ENCODE measurements around the gene CNOT6. TPM values are rescaled to one million over a fixed set of nuclear protein-coding genes. Genes with fewer than 3 reads are reported as not detected.

The CNOT6 gene
- total RNA-seq (2021; ENCODE audit: unreplicated experiment) (59.1 TPM), Bru-seq, nascent RNA (percentile 91 among the genes with signal in this experiment), BruChase-seq, experiment 1, labeled RNA remaining after a 6-hour chase (percentile 94 among the genes with signal in this experiment), BruChase-seq, experiment 2, labeled RNA remaining after a 2-hour chase (percentile 90 among the genes with signal in this experiment)
- polyA plus RNA-seq (2012), result 12.2 and 15.2 TPM in 2 replicates
- long read RNA-seq, full-length matches to known transcripts, result 46 of 109 reads
- long read RNA-seq, partial matches to known transcripts, result 7 of 109 reads
- long read RNA-seq, other reads (novel, unspliced or antisense), result 56 of 109 reads

DNA sequence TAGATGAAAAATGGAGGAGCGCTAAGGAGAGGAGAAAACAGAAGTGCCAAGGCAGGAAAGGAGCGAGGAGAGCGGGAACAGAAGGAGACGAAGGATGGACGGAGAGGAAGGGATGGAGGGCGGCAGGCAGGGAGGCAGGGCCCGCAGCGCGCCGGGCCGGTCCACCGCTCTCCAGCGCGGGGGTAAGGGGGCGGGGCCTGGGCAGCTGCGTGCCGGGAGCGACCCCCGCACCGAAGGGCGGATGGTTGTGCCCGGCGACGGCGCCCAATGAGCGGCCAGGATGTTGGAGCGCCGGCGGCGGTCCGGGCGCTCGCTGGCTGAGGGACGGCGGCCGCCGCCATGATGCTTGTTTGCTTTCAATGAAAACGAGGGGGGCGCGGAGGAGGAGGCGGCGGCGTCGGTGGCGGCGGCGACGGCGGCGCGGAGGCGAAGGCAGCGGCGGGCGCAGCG is at the start of gene CNOT6:
CNOT6 (plus strand) TSS at position 320 of the 450 bp plus-strand sequence. CDS start 34,898 bp downstream, outside the sequence.
- intact Hi-C loops (cut with micrococcal nuclease), result loop anchor here (2.0 kb wide), 1 partner anchor 113 kb away; no protein-coding TSS in a partner anchor
- POLR2A ChIA-PET, result interaction anchor here (0.9 kb wide), 1 partner anchor 870 kb away, joined by 3 read pairs; the partner anchor contains the start of gene HNRNPH1
- BruUV-seq (replicated peaks), result no TSS peak
- H3K36me3 ChIP-seq (ENCODE audit: control insufficient read depth in 1 of 2, insufficient read depth in 2 of 2, low read length in 2 of 2), result 0 out of 4 replicates have a peak, but pooled peaks cover 0 to 3% of the 10 kb centered on the region in 2 experiments
- ATAC-seq, result peak; percentile 87
- DNase-seq (ENCODE audit: low read depth, low spot score), result peak; percentile 85
- H4K20me1 ChIP-seq (ENCODE audit: insufficient read depth), result peaks cover 1% of the 10 kb centered on the region; the same call in 1 of the 2 replicates
- peak within 1 kb of the TSS; percentile 93 for H3K9ac ChIP-seq (ENCODE audit: low read length)
- H3K4me3 ChIP-seq (replicated peaks in 1 of 2; ENCODE audit: low read depth in 1 of 2, low read length in 2 of 2), result peak within 1 kb of the TSS; percentile 76 to 79
- no peaks in the 10 kb centered on the region for H3K27me3 ChIP-seq (ENCODE audit: insufficient read depth, low read length)
- peak within 1 kb of the TSS; percentile 93 for H3K27ac ChIP-seq (ENCODE audit: low read depth, low read length)
- peak within 1 kb of the TSS; percentile 73 for H3K4me2 ChIP-seq (ENCODE audit: low read length)
- CTCF ChIA-PET, result interaction anchor here (1.5 kb wide), 2 partner anchors 111 to 178 kb away, joined by 3 to 4 read pairs; no protein-coding TSS in a partner anchor
- peaks cover 23 to 45% of the 10 kb centered on the region in 2 experiments for H3K4me1 ChIP-seq (ENCODE audit: control insufficient read depth in 1 of 2, insufficient read depth in 2 of 2, low read length in 2 of 2)
- peaks cover 48% of the 10 kb centered on the region for H3K79me2 ChIP-seq (ENCODE audit: insufficient read depth, low read length)
- peak; percentile 91 for TF ChIP-seq JUND (IDR thresholded peaks at IDR 0.05)
- TF ChIP-seq ELF1 (IDR thresholded peaks at IDR 0.05; ENCODE audit: borderline replicate concordance, low read depth), result no peak
- TF ChIP-seq, protein P1, sequence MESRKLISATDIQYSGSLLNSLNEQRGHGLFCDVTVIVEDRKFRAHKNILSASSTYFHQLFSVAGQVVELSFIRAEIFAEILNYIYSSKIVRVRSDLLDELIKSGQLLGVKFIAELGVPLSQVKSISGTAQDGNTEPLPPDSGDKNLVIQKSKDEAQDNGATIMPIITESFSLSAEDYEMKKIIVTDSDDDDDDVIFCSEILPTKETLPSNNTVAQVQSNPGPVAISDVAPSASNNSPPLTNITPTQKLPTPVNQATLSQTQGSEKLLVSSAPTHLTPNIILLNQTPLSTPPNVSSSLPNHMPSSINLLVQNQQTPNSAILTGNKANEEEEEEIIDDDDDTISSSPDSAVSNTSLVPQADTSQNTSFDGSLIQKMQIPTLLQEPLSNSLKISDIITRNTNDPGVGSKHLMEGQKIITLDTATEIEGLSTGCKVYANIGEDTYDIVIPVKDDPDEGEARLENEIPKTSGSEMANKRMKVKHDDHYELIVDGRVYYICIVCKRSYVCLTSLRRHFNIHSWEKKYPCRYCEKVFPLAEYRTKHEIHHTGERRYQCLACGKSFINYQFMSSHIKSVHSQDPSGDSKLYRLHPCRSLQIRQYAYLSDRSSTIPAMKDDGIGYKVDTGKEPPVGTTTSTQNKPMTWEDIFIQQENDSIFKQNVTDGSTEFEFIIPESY (IDR thresholded peaks at IDR 0.05; ENCODE audit: extremely low read depth, insufficient replicate concordance, low read length), result no peak
- peak; percentile 87 for TF ChIP-seq POLR2AphosphoS5 (IDR thresholded peaks at IDR 0.05; ENCODE audit: low read depth, low read length)
- TF ChIP-seq RAD21 (IDR thresholded peaks at IDR 0.05; ENCODE audit: low read depth), result no peak
- peak; percentile 99 for TF ChIP-seq SP1 (IDR thresholded peaks at IDR 0.05; ENCODE audit: low read depth)
- no peak for TF ChIP-seq EZH2phosphoT487 (IDR thresholded peaks at IDR 0.05; ENCODE audit: borderline replicate concordance)
- peak; percentile 80 for TF ChIP-seq SIN3A (IDR thresholded peaks at IDR 0.05; ENCODE audit: low read depth)
- TF ChIP-seq POLR2A (IDR thresholded peaks at IDR 0.05; ENCODE audit: borderline replicate concordance, extremely low read depth, insufficient read depth, insufficient read length), result peak; percentile 56
- TF ChIP-seq YY1 (IDR thresholded peaks at IDR 0.05; ENCODE audit: extremely low read depth, insufficient replicate concordance, low read depth, low read length), result peak; percentile 94
- TF ChIP-seq, protein P2, sequence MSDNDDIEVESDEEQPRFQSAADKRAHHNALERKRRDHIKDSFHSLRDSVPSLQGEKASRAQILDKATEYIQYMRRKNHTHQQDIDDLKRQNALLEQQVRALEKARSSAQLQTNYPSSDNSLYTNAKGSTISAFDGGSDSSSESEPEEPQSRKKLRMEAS (IDR thresholded peaks at IDR 0.05), result peak; percentile 95
- peak; percentile 61; the same call in 1 of the 2 replicates for TF ChIP-seq CBX3 (IDR thresholded peaks at IDR 0.05; ENCODE audit: low read depth)
- TF ChIP-seq EGR1 (IDR thresholded peaks at IDR 0.05; ENCODE audit: low read depth), result no peak; the same call in 1 of the 2 replicates
- TF ChIP-seq, protein P3, sequence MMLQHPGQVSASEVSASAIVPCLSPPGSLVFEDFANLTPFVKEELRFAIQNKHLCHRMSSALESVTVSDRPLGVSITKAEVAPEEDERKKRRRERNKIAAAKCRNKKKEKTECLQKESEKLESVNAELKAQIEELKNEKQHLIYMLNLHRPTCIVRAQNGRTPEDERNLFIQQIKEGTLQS (IDR thresholded peaks at IDR 0.05), result no peak
- peak; percentile 77 for TF ChIP-seq TCF7L2 (IDR thresholded peaks at IDR 0.05; ENCODE audit: borderline replicate concordance, extremely low read depth, insufficient read depth, insufficient read length)
- H2AFZ ChIP-seq (ENCODE audit: low read depth, low read length, poor library complexity, severe bottlenecking), result no peak within 1 kb of the TSS
- no peaks in the 10 kb centered on the region for H3K9me3 ChIP-seq (ENCODE audit: control insufficient read depth in 1 of 2, insufficient read depth in 1 of 2, low read depth in 1 of 2, low read length in 2 of 2)
- RAD21 ChIA-PET (ENCODE audit: low non-redundant PET in 1 of 2, low total read pairs in 2 of 2, uncharacterized antibody in 2 of 2, unreplicated experiment in 2 of 2), result no interaction called here
- no peaks in the 10 kb centered on the region for H3K9me2 ChIP-seq (ENCODE audit: insufficient read depth)

All from HCT116 (cell line).